HG03025 (cell line): Measurements from ENCODE around the gene ZNF761.
"Not testable (repeated sequence)": the region's sequence is repeated elsewhere in the genome, so short reads cannot be mapped to it uniquely, and the experiment has no call there.

ENCODE experiments used
- ATAC-seq: cut with Tn5 transposase; IDR thresholded peaks from one replicate; pipeline ENCODE4 v1.9.1; 2021; ENCODE audit warnings: mild to moderate bottlenecking, moderate library complexity; ENCODE audit not compliant: unreplicated experiment, low FRiP score

The ZNF761 gene

DNA sequence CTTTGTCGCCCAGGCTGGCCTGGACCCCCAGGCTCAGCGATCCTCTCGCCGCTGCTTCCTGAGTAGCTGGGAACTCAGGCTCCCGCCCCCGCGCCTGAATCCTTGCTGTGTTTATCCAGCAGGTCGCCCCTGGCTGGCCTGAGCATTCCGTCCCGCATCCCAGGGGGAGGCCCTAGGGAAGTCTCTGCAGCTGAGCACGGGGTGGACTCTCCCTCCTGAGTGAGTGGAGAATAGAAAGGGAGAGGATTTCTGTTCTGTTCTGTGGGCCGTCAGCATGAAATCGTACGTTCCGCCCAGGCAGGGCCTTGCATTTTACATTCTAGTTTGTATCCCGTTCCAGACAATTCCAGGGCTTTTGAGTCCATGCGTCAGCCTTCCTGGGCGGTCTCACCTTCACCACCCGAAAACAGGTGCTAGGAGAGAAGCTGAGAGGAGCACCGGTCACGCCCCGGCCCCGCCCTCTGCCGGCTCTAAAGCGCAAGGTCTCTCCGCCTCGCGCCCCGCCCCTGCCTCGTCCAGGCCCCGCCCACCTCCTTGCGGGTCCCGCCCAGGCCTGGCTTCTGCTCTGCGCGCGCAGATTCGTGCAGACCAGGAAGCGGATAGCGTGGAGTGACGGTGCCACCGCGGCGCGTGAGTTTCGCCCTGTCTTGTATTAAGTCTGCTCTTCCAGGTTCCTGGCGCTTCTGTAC is at the start of gene ZNF761:
Gene ZNF761, plus strand, starts transcription at position 586 of the 689 bp plus-strand sequence. CDS start 15,285 bp downstream, outside the sequence.
- ATAC-seq = peak; percentile 88

DNA sequence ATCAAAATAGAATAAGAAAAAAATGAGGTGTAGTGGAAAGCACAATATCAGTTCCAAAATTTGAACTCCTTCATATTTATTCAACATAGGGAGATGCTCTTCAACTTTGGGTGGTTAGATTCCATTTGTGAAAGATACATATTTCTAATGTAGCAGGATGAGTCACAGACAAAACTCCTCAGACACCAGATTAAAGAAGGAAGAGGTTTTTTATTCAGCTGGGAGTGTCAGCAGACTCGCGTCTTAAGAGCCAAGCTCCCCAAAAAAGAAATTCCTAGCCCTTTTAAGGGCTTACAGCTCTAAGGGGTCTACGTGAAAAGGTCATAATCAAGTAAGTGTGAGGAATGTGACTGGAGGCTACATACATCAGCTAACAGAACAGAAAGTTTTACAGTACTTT is 43.6 kb upstream of the ZNF761 start:
- ATAC-seq = no peak

DNA sequence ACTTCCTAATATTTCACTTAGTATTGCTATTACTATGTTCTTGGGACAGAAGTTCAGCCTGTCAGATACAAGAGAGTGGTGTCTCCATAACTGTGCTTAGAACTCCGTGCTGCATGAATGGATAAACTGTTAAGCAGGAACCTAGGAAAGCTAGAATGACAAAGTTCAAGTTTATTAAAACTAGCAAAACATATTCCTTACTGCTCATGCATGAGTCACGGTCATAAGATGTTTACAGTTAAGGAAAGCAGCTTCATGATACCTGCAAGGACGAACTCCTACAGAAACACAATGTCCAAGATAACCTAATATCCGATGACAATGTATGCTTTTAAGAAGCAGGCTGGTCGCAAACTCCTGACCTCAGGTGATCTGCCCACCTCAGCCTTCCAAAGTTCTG is 42.9 kb upstream of the ZNF761 start:
- no peak for ATAC-seq

DNA sequence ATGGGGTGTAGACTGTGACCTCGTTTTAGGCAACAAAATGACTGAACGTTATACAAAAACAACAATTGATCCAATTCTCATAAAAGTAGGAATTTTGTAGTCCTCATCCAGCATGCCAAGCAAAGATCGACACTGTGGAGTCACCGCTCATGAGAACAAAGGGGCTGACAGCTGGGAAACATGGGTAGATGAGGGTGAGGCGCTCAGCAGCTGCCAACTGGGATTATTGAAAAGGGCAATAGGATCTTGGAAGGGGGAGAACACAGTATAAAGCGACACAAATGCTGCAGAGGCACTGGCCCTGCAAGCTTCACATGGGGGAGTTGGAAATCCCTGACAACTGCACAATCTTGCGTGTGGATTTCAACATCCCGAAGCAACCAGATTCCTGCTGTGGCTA is 42.2 kb upstream of the ZNF761 start:
- ATAC-seq = no peak

DNA sequence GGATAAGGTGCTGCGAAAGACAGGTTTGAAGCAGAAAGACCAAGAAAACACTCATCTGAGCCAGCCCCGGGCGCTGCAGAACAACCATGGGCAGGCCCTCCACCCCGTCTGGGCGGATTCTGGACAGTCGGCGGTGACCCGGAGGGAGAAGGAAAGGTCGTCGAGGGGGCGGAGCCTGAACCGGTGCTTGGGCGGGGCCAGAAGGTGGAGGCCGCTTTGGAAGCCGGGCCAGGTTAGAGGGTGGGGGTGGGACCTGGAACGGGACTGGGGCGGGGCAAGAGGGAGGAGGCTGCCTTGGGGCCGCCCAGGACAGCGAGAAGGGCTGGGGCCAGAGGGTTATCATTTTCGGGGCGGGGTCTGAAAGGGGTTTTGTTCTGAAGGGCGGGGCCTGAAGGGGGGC is 41.8 kb upstream of the ZNF761 start:
- ATAC-seq = no peak

DNA sequence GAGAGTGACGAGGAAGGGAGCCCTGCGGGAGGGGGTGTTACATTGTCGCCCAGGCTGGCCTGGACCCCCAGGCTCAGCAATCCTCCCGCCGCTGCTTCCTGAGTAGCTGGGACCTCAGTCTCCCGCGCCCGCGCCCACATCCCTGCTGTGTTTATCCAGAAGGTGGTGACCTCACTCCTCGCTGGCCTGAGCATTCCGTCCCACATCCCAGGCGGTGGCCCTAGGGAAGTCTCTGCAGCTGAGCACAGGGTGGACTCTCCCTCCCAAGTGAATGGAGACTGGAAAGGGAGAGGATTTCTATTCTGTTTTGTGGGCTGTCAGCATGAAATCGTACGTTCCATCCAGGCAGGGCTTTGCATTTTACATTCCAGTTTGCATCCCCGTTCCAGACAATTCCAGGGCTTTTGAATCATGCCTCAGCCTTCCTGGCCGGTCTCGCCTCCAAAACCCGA is 37.2 kb upstream of the ZNF761 start:
- no peak for ATAC-seq

DNA sequence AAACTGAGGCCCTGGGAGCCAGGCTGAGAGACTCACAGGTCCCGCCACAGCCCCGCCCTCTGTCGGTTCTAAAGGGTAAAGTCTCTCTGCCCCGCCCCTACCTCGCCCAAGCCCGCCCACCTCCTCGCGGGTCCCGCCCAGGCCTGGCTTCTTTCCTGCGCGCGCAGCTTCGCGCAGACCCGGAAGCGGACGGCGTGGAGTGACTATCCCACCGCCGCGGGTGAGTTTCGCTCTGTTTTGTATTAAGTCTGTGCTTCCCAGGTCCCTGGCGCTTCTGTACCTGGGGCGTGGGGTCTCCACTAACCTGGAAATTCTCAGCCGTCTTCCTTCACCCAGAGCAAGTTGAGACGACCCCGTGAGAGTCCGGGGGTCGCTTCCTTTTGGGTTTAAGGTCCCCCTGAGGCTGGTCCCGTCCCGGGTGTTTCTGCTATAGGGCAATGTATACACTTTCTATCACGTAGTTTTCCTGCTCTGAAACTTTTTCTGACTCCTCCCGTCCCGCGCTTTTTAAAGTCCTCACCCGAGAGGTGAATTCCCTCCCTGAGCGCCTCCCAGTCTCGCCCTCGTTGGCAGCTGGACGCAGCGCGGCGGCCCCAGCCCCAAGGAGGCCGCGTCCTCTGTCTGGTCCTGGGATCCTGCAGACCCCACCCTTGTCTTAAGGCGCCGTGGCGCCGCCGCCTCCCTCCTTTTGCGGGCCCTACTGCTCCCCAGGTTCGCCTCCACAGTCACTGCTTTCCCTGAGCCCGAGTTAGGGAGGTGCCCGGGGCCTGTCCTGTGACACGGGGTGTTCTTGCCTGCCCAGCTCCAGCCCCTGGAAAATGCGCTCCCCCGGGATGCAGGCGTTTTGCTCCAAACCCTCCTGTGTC is 36.6 kb upstream of the ZNF761 start, which contains the start of gene ZNF765:
Gene ZNF765, plus strand, starts transcription at position 176 of the 866 bp plus-strand sequence. CDS start 2,867 bp downstream, outside the sequence.
- ATAC-seq = peak; percentile 69

DNA sequence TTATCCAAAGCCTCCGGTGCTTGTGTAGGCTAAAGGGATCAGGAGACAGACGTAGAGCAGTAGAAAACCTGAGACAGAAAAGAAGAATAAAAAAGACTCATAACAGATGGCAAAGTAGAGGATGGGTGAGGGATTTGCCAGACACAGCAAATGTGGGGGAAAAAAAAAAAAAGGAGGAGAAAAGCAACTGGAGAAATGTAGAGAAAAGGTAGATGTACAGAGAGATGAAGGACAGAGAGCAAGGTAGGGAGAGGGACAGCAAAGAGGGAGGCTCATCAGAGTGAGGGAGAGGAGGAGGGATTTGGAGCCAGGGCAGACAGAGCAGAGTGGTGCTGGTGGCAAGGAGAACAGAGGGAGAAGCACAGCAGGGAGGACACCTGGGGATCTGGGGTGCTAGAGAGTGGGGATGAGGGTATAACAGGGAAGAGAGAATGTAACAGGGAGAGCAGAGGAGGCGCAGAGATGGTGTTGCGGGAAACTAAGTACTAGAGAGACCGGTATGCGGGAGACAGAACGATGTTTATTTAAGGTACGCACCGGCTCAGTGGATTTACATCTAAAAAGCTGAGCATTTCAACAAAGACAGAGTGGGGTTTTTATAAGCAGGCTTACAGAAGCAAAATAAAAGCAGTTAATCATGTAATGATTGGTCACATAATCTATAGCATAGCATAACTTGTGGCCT is 35.8 kb upstream of the ZNF761 start:
- ATAC-seq = not testable (repeated sequence)

DNA sequence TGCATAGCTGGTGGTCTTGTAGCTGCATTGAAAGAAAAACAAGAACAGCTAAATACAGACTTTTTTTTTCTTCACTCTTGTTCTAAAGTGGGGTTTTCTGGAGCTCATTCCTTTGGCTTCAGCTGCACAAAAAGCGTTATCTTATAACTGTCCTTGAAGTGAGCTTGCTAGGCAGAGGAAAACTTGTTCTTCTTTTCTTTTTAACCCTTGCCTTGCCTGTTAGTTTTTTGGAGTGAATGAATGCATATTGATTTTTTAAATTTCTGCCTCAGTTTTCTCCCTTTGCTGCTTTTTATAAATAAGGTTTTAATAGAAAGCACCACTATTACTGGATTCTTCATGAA is 35.3 kb upstream of the ZNF761 start:
- no peak for ATAC-seq

DNA sequence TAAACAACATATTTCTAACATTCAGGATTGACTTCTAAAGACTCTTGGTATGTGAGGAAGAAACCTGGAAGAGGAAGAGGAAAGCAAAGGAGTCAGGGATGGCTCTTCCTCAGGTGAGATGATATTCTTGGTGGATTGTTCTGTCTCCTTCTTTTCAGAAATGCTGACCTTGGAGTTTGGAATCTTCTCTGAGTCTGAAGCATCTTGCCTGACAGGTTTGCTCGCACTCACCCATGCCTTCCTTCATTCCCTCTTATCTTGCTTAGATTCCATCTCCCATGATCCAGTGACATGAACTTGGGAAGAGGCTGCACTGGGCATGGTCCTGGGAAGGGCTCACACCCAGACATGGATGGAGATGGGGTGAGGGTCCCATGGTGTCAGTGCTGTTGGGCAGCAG is 33.9 kb upstream of the ZNF761 start:
- ATAC-seq = not testable (repeated sequence)

DNA sequence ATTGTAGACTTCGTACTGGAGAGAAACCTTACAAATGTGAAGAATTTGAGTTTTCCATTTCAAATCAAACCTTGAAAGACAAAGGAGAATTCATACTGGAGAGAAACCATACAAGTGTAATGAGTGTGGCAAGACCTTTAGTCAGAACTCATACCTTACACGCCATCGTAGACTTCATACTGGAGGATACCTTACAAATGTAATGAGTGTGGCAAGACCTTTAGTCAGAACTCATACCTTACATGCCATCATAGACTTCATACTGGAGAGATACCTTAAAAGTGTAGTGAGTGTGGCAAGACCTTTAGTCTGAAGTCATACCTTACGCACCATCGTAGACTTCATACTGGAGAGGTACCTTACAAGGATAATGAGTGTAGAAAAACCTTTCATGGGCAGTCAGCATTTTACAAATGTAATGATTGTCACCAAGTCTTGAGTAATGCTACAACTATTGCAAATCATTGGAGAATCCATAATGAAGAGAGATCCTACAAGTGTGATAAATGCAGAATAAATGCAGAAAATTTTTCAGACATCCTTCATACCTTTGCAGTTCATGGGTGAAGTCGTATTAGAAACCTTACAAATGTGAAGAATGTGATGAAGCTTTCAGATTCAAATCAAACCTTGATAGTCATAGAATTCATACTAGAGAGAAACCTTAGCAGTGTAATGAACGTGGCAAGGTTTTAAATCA is 22.1 kb upstream of the ZNF761 start:
- no peak for ATAC-seq

DNA sequence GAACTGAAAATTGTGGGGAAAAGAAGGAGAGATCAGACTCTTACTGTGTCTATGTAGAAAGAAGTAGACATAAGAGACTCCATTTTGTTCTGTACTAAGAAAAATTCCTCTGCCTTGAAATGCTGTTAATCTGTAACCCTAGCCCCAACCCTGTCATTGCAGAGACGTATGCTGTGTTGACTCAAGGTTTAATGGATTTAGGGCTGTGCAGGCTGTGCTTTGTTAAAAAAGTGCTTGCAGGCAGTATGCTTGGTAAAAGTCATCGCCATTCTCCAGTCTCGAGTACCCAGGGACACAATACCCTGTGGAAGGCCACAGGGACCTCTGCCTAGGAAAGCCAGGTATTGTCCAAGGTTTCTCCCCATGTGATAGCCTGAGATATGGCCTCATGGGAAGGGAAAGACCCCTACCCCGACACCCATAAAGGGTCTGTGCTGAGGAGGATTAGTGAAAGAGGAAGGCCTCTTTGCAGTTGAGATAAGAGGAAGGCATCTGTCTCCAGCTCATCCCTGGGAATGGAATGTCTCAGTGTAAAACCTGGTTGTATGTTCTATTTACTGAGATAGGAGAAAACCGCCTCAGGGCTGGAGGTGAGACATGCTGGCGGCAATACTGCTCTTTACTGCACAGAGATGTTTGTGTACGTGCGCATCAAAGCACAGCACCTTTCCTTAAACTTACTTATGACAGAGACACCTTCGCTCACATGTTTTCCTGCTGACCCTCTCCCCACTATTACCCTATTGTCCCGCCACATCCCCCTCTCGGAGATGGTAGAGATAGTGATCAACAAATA is 11.1 kb upstream of the ZNF761 start:
- not testable (repeated sequence) for ATAC-seq

DNA sequence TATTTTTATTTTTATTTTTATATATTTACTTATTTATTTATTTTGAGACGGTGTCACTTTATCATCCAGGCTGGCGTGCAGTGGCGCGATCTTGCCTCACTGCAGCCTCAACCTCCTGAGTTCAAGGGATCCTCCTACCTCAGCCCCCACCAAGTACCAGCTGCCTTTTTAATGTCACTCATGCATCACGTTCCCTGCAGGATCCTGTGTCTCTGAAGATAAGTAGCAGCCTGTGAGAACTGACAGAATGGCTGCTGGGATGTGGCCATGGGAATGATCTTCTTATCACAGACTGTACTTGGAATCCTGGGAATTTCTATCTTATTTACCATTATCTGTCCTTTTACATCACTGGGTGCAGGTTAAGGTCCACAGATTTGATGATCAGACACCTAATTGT is 9.2 kb upstream of the ZNF761 start:
- ATAC-seq = no peak

DNA sequence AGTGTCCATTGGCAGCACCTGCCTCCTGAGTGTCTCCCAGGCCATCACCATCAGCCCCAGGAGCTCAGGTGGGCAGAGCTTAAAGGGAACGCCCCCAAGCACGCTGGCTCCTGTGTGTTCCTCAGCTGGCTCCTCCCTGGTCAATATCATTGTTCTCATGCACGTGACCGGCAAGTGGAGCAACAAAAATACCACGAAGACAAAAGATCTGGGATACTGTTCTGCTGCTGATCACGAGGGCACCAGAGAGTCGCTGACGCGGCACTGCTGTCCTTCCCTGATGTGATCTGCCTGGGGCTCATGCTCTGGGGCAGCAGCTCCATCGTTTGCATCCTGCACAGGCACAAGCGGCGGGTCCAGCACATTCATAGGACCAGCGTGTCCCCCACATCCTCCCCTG is 8.7 kb upstream of the ZNF761 start:
- ATAC-seq = not testable (repeated sequence)

DNA sequence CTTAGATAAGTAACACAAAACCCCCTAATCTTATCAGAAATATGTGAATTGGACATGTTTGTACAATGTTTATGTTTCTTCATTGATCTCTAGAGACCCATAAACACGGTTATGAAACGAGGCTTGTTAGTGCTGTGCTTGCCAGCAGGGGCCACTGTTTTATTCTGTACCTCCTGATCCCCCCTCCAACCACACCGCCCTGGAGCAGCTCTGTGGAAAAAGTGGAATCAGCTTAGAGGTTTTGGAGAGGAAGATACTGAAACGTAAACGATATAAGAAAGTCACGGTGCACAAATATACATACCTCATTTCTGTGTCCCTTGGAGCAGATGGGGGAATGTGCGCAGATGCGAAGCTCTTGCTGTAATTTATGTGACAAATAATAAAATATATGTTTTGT is 8.1 kb upstream of the ZNF761 start:
- ATAC-seq = not testable (repeated sequence)

DNA sequence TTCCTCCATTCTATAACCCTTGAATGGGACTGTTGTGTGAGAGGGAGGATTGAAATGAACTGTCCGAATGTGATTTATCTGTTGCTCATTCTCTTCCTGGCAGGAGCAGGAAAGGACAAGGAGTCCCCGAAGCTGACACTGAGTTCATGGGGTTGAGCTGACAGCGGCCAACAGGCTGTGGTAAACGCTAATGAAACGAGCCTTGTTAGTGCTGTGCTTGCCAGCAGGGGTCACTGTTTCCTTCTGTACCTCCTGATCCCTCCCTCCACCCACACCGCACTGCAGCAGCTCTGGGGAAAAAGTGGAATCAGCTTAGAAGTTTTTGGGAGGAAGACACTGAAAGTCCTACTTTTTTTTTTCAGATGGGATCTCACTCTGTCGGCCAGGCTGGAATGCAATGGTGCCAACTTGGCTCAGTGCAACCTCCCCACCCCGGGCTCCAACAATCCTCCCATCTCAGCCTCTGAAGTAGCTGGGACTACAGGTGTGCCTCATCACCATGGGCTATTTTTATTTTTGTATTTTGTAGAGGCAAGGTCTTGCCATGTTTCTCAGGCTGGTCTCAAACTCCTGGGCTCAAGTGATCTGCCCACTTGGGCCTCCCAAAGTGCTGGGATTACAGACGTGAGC is 6.7 kb upstream of the ZNF761 start:
- ATAC-seq = no peak

DNA sequence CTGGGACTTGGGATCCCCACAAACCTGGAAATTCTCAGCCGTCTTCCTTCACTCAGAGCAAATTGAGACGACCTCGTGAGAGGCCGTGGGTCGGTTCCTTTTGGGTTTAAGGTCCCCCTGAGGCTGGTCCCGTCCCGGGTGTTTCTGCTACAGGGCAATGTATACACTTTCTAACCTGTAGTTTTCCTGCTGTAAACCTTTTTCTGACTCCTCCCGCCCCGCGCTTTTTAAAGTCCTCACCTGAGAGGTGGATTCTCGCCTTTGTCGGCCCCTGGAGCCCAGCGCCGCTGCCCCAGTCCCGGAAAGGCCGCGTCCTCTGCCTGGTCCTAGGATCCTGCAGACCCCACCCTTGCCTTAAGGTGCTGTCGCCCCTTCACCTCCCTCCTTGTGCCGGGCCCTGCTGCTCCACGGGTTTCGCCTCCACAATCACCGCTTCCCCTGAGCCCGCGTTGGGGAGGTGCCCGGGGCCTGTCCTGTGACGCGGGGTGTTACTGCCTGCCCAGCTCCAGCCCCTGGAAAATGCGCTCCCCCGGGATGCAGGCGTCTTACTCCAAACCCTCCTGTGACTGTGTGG is 391 bp downstream of the ZNF761 start:
- peak; percentile 28 for ATAC-seq

DNA sequence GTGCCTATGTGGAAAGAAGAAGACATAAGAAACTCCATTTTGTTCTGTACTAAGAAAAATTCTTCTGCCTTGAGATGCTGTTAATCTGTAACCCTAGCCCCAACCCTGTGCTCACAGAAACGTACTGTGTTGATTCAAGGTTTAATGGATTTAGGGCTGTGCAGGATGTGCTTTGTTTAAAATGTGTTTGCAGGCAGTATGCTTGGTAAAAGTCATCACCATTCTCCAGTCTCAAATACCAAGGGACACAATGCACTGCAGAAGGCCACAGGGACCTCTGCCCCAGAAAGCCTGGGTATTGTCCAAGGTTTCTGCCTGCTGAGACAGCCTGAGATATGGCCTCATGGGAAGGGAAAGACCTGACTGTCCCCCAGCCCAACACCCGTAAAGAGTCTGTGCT is 12.0 kb downstream of the ZNF761 start:
- not testable (repeated sequence) for ATAC-seq

DNA sequence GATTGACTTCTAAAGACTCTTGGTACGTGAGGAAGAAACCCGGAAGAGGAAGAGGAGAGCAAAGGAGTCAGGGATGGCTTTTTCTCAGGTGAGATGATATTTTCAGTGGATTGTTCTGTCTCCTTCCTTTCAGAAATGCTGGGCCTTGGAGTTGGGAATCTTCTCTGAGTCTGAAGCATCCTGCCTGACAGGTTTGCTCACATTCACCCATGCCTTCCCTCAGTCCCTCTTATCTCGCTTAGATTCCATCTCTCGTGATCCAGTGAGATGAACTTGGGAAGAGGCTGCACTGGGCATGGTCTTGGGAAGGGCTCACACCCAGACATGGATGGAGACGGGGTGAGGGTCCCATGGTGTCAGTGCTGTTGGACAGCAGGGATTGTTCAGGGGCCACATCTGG is 15.4 kb downstream of the ZNF761 start:
- not testable (repeated sequence) for ATAC-seq
